ENCODE results near the gene IQGAP3.
"Not testable (repeated sequence)": the region's sequence is repeated elsewhere in the genome, so short reads cannot be mapped to it uniquely, and the experiment has no call there.

Gene IQGAP3

GRCh38 chr1:156608981-156609380 lies 36.6 kb upstream of the IQGAP3 start:
- no peak for DNase-seq (ENCODE audit: low read depth)

GRCh38 chr1:156608036-156608674 lies 35.8 kb upstream of the IQGAP3 start:
- TF ChIP-seq CTCF (IDR thresholded peaks at IDR 0.05; ENCODE audit: low read length, missing control alignments): peak; percentile 90
- H3K4me3 ChIP-seq (replicated peaks; ENCODE audit: low read depth, low read length): no peak overlapping the region
- DNase-seq (ENCODE audit: low read depth): peak; percentile 84

More at GRCh38 chr1:156608981-156609380, 36.6 kb upstream of the IQGAP3 start:
- H3K4me3 ChIP-seq (replicated peaks; ENCODE audit: low read depth, low read length): no peak overlapping the region
- TF ChIP-seq CTCF (IDR thresholded peaks at IDR 0.05; ENCODE audit: low read length, missing control alignments): peak; percentile 57

GRCh38 chr1:156607344-156607743 lies 35.0 kb upstream of the IQGAP3 start:
- DNase-seq (ENCODE audit: low read depth); H3K4me3 ChIP-seq (replicated peaks; ENCODE audit: low read depth, low read length): not testable (repeated sequence)

- TF ChIP-seq CTCF (IDR thresholded peaks at IDR 0.05; ENCODE audit: low read length, missing control alignments): peak; percentile 39
- no peak for DNase-seq (ENCODE audit: low read depth)
- H3K4me3 ChIP-seq (replicated peaks; ENCODE audit: low read depth, low read length): no peak overlapping the region
Observed at GRCh38 chr1:156602557-156602993, 30.2 kb upstream of the IQGAP3 start.

- DNase-seq (ENCODE audit: low read depth): no peak
- no peak for TF ChIP-seq CTCF (IDR thresholded peaks at IDR 0.05; ENCODE audit: low read length, missing control alignments)
- peak overlapping the region; percentile 77 for H3K4me3 ChIP-seq (replicated peaks; ENCODE audit: low read depth, low read length)
Observed at GRCh38 chr1:156601892-156602291, 29.5 kb upstream of the IQGAP3 start.

- H3K4me3 ChIP-seq (replicated peaks; ENCODE audit: low read depth, low read length): peak within 1 kb of the TSS; percentile 77
- TF ChIP-seq CTCF (IDR thresholded peaks at IDR 0.05; ENCODE audit: low read length, missing control alignments): no peak
- DNase-seq (ENCODE audit: low read depth): peak; percentile 96
Observed at GRCh38 chr1:156601122-156601830, 28.9 kb upstream of the IQGAP3 start, which contains the start of gene GPATCH4. TSS of gene GPATCH4 (minus strand) at chr1:156601479.

- TF ChIP-seq CTCF (IDR thresholded peaks at IDR 0.05; ENCODE audit: low read length, missing control alignments): no peak
Observed at GRCh38 chr1:156600733-156601121, 28.4 kb upstream of the IQGAP3 start.

More at GRCh38 chr1:156600733-156601121, 28.4 kb upstream of the IQGAP3 start:
- peak; percentile 26 for DNase-seq (ENCODE audit: low read depth)
- peak overlapping the region; percentile 77 for H3K4me3 ChIP-seq (replicated peaks; ENCODE audit: low read depth, low read length)
